ENCODE measurements around the gene FBXW7. TPM values are rescaled to one million over a fixed set of nuclear protein-coding genes. Genes with fewer than 3 reads are reported as not detected.

FBXW7 gene, protein sequence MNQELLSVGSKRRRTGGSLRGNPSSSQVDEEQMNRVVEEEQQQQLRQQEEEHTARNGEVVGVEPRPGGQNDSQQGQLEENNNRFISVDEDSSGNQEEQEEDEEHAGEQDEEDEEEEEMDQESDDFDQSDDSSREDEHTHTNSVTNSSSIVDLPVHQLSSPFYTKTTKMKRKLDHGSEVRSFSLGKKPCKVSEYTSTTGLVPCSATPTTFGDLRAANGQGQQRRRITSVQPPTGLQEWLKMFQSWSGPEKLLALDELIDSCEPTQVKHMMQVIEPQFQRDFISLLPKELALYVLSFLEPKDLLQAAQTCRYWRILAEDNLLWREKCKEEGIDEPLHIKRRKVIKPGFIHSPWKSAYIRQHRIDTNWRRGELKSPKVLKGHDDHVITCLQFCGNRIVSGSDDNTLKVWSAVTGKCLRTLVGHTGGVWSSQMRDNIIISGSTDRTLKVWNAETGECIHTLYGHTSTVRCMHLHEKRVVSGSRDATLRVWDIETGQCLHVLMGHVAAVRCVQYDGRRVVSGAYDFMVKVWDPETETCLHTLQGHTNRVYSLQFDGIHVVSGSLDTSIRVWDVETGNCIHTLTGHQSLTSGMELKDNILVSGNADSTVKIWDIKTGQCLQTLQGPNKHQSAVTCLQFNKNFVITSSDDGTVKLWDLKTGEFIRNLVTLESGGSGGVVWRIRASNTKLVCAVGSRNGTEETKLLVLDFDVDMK
- total RNA-seq, result 10 to 100 TPM; 29.0 to 34.7 TPM

DNA sequence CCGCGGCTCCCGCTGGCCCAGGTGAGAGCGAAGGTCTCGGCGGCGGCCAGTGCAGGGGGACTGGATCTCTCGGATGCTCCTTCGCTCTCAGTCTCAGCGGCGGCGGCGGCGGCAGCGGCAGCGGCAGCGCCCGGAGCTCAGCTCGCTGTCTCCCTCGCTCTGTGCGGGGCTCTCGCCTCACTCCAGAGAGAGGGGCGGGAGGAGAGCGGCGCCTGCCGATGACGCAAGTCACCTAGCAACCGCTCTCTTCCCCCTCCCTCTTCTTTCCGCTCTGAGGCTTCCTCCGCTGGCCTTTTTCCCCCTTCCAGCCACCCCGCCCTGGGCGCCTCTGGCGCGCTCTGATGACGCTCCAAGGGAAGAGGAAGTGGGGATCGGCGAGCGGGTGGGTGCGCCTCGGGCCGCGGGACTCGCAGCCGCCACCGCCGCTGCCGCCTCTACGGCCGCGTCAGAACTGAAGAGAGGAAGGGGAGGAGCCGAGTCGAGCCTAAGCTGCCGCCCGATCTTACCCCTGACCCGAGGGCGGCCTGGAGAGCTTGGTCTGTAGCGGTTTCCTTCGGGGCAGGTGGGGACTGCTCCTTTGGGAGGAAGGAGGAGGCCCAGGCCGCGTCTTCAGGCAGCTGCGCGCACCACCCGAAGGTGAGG, at the start of gene FBXW7:
FBXW7 (minus strand) TSS at position 190 of the 642 bp plus-strand sequence. CDS start 124,289 bp downstream, outside the sequence.
- peak within 1 kb of the TSS; percentile 98 to 99 for H3K27ac Mint-ChIP-seq
- peaks cover 27 to 41% of the 10 kb centered on the region in 2 donors for H3K36me3 Mint-ChIP-seq
- ATAC-seq, result peak; percentile 88 to 91
- DNase-seq (ENCODE audit: low spot score in 2 of 2), result peak; percentile 98 to 99
- no peaks in the 10 kb centered on the region for H3K9me3 Mint-ChIP-seq

DNA sequence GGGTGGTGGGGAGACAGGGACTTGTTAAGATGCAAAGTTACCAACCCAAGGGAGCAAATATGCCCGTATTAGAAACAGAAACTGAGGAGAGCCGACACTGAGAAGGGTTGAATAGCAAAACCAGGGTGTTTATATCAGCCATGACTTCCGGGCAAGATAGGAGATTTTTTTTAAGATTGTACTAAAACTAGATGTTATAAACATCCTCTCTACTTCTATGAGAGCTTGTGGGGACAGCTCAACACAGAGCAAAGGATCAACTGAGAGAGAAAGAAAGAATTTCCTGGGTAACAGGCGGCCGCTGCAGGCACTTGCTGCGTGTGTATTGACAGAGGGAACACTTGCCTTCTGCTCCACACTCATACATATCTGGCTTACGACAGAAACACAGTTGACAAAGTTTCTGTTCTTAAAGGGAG, 49.1 kb upstream of the FBXW7 start:
- Mint-ChIP-seq H3K27ac (peak overlapping the region; percentile 86 to 90), H3K36me3 (peaks cover 9% of the 10 kb centered on the region in 2 donors), H3K9me3 (peaks cover 0 to 15% of the 10 kb centered on the region in 2 donors)
- ATAC-seq (peak; percentile 32 to 52), DNase-seq (ENCODE audit: low spot score in 2 of 2) (peak in 1 of 2 donors; percentile 9)

DNA sequence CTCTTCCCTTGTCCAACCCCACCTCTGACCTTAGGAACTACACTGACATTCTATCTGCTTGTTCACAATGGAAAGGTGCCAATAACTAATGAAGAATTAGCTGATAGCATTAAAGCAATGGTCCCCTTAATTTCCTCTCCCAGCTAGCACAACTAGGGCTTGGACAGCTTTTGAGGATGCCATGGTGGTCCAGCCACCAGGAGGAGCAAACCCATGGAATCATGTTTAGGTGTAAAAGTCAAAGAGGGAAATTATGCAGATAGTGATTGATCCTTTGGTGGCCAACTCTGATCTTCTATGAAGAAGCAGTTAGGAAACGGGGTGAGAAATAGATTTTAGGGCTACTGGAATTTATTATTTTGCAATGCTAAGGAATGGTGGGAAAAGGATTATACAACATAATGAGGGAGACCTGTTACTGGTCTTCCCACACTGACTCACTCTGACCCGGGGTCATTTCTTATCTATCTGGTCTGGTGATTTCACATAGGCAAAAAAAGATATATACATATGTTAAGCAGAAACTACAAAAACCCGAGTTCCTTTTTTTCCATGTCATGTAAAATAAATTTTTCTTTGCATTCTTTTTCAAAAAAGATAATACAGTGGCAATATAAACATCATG, 45.8 kb upstream of the FBXW7 start:
- no peak overlapping the region for H3K27ac Mint-ChIP-seq
- no peak for DNase-seq (ENCODE audit: low spot score in 2 of 2)
- no peak for ATAC-seq
- H3K36me3 Mint-ChIP-seq, result peaks cover 6 to 9% of the 10 kb centered on the region in 2 donors
- H3K9me3 Mint-ChIP-seq, result peaks cover 0 to 9% of the 10 kb centered on the region in 2 donors

DNA sequence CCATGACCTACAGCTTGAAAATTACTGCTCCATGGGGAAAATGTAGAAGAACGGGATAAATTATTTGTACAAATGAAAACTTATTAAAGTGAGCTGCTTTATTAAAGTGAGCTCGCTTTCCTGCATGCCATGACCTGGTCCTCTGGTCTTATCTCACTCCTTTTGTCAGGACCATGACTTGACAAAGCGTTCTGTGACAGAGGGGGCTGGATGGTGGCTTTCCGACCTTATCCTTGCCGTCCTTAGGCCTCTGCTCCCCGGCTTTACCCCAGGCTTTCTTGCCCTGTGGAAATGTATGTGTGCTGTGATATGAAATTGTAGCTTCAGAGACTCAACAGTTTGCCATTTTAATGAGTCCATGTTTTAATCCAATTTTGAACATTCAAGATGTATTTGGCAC, 44.0 kb upstream of the FBXW7 start:
- peaks cover 0 to 4% of the 10 kb centered on the region in 2 donors for H3K9me3 Mint-ChIP-seq

DNA sequence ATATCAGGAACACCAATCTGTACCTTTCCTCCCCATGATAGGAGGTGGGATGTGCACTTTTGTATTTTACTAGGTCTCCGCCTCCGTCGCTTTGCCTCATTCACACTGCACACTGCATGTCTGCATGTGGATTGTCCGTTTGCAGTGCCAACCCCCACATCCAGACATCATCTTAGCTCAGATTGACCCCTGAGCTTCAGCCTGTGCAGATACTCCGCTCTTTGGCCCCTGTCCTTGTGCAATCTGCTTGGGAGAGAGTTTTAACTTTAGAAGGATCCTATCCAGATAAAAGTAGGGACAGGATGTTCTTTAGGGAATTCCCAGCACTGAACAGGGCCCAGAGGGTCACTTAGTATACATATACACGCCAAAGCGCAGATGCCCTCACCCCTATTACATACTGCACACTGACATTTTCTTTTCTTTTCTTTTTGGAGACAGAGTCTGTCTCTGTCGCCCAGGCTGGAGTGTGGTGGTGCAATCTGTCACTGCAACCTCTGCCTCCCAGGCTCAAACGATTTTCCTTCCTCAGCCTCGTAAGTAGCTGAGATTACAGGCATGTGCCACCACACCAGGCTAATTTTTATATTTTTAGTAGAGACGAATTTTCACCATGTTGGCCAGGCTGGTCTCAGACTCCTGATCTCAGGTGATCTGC, 43.3 kb upstream of the FBXW7 start:
- no peak for ATAC-seq
- no peak for DNase-seq (ENCODE audit: low spot score in 2 of 2)
- peaks cover 0 to 4% of the 10 kb centered on the region in 2 donors for H3K9me3 Mint-ChIP-seq
- no peaks in the 10 kb centered on the region for H3K36me3 Mint-ChIP-seq
- peak overlapping the region in 1 of 2 donors; percentile 26 for H3K27ac Mint-ChIP-seq

More for the DNA sequence above, 44.0 kb upstream of the FBXW7 start:
- DNase-seq (ENCODE audit: low spot score in 2 of 2) (no peak), ATAC-seq (no peak)
- no peak overlapping the region for H3K27ac Mint-ChIP-seq
- H3K36me3 Mint-ChIP-seq, result peaks cover 0 to under 1% of the 10 kb centered on the region in 2 donors

DNA sequence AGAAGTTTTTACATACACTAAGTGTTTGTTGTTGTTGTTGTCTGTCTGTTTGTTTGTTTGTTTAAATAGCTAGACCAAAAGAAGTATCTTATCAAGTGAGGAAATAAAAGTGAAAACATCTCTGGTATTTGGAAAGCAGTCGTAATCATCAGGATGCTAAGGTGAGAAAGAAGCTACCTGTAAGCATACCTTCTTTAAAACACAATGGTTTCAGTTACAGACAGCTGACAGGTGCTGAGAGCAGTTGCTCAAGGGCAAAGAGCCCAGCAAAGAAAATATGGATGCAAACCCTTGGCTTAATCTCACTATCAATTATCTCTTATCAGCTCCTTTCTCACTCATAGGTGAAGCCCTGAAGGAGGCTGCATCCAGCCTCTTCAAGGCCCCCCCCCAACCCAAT, 42.8 kb upstream of the FBXW7 start:
- no peak for ATAC-seq
- no peak for DNase-seq (ENCODE audit: low spot score in 2 of 2)
- H3K27ac Mint-ChIP-seq, result no peak overlapping the region
- no peaks in the 10 kb centered on the region for H3K36me3 Mint-ChIP-seq
- H3K9me3 Mint-ChIP-seq, result peaks cover 0 to 4% of the 10 kb centered on the region in 2 donors

DNA sequence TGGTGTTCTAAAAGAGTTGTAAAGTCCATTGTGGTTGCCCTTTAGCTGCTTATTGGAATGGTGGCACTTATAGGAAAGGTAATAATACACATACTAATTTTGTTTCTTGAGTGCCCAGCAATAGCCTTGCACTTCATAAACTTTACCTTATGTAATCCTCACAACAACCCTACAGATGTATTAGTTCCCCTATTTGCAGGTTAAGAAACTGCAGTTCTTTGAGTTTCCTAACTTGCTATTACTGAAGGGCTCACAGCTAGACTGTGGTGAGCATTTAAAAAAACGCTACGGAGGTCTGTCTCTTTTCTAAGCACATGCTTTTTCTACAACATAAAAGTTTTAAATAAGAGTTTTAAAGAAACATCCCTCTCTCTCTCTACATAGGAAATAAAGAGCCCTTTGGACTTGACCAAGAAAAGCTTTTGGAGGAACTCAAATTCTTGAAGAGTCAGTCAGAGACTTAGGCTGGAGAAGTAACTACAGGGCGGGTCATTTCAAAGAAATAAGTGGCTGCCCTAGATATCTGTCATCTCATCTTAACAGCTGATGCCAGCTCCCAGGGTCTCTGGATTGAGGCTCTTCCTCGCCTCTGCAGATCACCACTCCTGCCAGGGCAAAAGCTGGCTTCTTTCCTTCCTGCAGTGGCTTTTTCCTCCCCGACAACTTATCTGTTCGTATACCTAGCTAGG, 42.0 kb upstream of the FBXW7 start:
- H3K27ac Mint-ChIP-seq, result no peak overlapping the region
- no peaks in the 10 kb centered on the region for H3K9me3 Mint-ChIP-seq
- no peaks in the 10 kb centered on the region for H3K36me3 Mint-ChIP-seq
- no peak for DNase-seq (ENCODE audit: low spot score in 2 of 2)
- no peak for ATAC-seq

DNA sequence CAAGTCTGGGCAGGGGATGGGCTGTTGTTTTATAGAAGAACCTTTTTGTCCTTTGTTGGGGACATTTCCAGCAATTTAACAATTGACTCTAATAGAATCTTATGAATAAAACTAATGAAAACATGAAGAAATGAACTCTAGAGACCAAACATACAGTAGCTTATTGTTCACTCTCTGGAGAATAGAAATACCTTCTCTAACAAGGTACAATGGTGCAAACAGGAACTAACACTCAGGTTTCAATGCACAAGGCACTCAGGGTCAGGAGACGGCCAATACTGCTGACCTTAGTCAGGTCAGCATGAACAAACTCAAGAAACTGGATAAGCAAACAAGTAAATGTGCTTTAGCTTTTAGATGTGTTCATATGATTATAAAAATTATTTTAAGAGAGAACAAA, 39.6 kb upstream of the FBXW7 start:
- Mint-ChIP-seq H3K36me3 (no peaks in the 10 kb centered on the region), H3K27ac (no peak overlapping the region), H3K9me3 (no peaks in the 10 kb centered on the region)
- ATAC-seq, result no peak
- DNase-seq (ENCODE audit: low spot score in 2 of 2), result no peak

DNA sequence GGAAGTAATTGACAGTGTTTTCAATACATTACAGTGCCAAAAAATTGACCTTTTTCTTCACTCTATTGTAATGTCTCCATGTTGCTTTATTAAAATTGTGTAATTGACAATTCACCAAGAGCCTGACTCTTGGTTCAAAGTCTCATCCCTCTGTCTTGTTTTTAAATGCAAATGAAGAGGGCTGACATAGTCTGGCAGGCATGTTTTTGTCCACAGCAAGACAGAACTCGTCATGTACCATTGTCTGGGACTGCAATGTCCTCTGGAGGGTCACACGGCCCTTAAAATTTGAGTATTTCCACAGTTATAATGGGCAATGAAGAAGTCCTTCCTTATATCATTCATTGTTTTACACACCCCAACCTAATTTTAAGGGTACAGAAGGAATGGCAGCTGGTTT, 38.0 kb upstream of the FBXW7 start:
- ATAC-seq (no peak), DNase-seq (ENCODE audit: low spot score in 2 of 2) (no peak)
- no peak overlapping the region for H3K27ac Mint-ChIP-seq
- H3K9me3 Mint-ChIP-seq, result no peaks in the 10 kb centered on the region
- H3K36me3 Mint-ChIP-seq, result no peaks in the 10 kb centered on the region

DNA sequence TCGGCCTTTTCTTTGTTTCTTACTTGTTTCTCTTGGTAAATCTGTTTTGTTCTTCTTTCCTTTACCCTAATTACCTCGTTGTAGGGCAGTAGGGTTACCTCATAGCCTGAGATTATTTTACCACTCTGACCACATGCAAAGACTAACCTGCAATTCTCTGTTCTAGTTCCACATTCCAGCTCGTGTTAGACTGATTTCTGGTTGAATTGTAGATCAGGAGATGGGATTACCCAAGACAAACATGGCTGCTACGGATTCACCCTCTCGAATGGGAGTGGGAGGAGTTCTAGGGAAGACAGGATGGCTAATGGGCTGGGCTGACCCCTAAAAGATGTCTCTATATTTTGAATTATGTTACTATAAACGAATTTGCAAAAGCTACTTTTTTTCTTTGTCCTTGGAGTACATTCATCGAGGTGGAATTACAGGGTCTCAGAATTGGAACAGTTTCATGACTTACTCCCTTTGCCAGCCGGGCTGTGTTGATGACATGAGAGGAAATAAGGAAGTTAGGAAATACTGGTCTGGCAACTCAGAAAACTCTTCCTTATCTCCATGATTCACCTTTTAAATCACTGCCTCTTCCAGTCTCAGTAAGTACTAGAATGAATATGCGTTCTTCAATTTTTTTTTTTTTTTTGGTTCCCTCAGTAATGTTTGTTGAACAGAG, 36.7 kb upstream of the FBXW7 start:
- no peaks in the 10 kb centered on the region for H3K36me3 Mint-ChIP-seq
- no peaks in the 10 kb centered on the region for H3K9me3 Mint-ChIP-seq
- H3K27ac Mint-ChIP-seq, result no peak overlapping the region
- DNase-seq (ENCODE audit: low spot score in 2 of 2) (no peak), ATAC-seq (no peak)

DNA sequence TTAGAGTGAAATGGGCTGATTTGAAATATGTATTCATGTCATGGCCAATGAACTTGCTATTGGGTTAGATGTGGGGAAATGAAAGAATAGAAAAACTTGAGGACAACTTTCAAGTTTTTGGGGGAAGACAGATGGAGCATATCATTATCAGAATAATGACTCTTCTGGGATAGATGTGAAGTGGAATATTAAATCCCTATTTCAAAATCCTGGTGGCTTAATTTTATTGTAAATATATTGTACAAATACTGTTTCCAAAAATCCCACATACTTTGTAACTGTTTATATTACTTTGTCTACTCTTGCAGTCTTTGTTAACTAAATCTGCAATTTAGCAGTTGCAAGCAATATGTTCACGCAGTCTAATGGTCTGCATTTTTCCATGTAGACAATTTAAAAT, 35.9 kb upstream of the FBXW7 start:
- no peak overlapping the region for H3K27ac Mint-ChIP-seq
- no peaks in the 10 kb centered on the region for H3K9me3 Mint-ChIP-seq
- DNase-seq (ENCODE audit: low spot score in 2 of 2), result no peak
- ATAC-seq, result no peak
- no peaks in the 10 kb centered on the region for H3K36me3 Mint-ChIP-seq

DNA sequence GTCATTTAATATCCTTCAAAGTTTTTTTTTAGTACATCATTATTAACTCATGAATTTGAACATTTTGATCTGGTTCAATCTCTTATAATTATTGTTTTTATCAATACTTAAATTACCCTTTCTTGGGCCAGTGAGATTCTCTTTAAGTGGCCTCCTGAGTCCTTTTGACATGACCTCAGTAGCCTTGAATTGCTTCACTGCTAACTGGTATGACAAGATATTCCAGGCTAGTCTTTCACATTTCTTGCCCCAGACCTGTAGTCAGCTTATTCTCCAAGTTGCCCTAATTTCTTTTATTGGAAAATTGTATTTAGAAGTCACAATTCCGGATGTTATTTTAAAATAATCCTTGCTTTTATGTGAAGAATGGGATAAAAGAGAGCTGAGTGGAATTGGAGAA, 35.4 kb upstream of the FBXW7 start:
- no peak overlapping the region for H3K27ac Mint-ChIP-seq
- no peaks in the 10 kb centered on the region for H3K36me3 Mint-ChIP-seq
- no peak for ATAC-seq
- no peaks in the 10 kb centered on the region for H3K9me3 Mint-ChIP-seq
- no peak for DNase-seq (ENCODE audit: low spot score in 2 of 2)

DNA sequence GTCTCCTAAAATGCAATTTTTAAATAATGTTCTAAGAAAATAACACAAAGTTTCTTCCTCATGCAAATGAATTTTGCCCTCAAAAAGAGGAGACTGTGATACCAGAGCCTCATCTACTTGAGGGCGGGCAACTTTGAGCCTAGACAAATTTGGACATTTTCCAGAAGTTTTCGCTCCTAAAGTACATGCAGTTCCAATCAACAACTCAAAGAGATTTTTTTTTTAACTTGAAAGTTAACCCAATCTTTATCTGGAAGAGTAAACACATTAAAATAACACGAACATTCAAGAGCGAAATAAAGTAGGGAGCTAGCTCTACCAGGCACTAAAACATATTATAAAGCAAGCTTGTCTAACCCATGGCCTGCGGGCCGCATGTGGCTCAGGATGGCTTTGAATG, 29.4 kb upstream of the FBXW7 start:
- no peak for DNase-seq (ENCODE audit: low spot score in 2 of 2)
- no peaks in the 10 kb centered on the region for H3K36me3 Mint-ChIP-seq
- no peak for ATAC-seq
- H3K27ac Mint-ChIP-seq, result no peak overlapping the region
- H3K9me3 Mint-ChIP-seq, result no peaks in the 10 kb centered on the region

DNA sequence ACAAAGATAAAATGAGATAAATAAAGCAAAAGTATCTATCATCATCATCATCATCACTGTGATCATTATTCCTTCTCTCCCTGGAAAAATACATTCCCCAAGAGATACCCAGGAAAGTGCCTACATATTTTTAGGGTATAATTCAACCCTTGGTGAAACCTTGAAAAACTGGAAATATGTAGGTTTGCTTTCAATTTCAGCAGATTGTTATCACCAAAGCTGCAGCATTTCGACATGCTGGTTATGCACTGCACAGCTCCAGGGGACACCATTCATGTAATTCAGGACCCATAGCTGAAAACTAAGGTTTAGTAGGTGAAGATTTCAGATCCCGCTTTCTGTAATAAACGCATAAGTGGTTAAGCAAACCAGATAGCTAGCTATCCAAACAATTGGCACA, 28.4 kb upstream of the FBXW7 start:
- no peaks in the 10 kb centered on the region for H3K9me3 Mint-ChIP-seq
- ATAC-seq (no peak), DNase-seq (ENCODE audit: low spot score in 2 of 2) (no peak)
- H3K36me3 Mint-ChIP-seq, result no peaks in the 10 kb centered on the region
- no peak overlapping the region for H3K27ac Mint-ChIP-seq

DNA sequence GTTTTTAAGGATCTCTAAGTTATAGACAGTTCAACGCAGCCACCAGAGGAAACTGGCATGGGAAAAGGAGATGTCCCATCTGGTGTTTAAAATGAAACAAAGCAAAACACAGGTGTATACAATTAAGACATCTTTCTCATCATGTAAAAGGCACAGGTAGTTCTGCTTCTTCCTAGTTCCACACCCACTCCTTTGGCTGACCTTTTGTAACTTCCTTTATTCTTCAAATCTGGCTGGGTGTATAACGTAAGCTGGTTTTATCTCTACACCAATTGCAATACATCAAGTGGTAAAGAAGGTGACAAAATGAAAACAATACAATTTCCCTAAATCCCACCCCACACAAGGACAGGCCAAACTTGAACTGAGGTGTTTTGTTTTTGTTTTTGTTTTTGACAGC, 27.3 kb upstream of the FBXW7 start:
- DNase-seq (ENCODE audit: low spot score in 2 of 2), result no peak
- Mint-ChIP-seq H3K9me3 (no peaks in the 10 kb centered on the region), H3K27ac (no peak overlapping the region), H3K36me3 (no peaks in the 10 kb centered on the region)
- no peak for ATAC-seq
